HuH-7 (cell line): ENCODE data around the gene RFPL1.
"Not testable (repeated sequence)": the region's sequence is repeated elsewhere in the genome, so short reads cannot be mapped to it uniquely, and the experiment has no call there.

Experiments
- DNase-seq: peaks from one replicate; pipeline ENCODE4 v3.0.0; 2011; ENCODE audit warnings: low spot score

The RFPL1 gene

DNA sequence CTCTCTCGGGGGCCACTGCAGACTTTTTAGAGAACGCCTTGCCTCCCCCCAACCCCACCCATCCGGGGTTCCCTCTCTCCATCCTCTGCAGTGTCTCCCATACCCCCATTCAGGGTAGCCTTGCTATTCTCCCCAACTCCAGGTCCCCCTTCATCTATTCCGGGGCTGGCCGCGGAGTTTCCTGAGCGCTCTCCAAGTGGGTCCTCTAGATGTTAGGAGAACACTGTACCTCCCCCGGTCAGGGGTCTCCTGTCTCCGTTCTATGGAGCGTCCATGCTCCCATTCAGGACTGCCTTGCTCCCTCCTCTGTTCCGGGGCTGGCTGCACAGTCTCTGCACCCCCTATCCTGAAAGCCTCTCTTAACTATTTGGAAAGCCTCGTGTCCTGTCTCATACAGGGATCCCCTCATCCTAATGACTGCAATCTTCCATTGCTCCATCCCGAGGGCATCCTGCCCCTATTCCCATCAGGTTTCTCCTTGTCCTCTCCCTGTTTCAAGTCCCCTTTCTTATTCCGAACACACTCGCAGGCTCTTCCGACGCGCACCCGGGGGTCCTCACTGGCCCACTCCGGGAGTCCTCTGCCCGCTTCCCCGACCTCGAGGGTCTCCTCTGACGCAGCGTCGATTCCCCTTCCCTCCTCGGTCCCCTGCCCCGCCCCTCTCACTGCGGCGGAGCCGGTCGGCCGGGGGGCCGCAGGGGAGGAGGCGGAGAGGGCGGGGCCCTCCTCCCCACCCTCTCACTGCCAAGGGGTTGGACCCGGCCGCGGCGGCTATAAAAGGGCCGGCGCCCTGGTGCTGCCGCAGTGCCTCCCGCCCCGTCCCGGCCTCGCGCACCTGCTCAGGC, 41.3 kb downstream of the RFPL1 start, which contains the start of gene NEFH:
NEFH (plus strand) TSS at position 802 of the 845 bp plus-strand sequence. CDS start 45 bp downstream, outside the sequence.
- DNase-seq = no peak

DNA sequence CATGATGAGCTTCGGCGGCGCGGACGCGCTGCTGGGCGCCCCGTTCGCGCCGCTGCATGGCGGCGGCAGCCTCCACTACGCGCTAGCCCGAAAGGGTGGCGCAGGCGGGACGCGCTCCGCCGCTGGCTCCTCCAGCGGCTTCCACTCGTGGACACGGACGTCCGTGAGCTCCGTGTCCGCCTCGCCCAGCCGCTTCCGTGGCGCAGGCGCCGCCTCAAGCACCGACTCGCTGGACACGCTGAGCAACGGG, 41.8 kb downstream of the RFPL1 start:
- DNase-seq = no peak

DNA sequence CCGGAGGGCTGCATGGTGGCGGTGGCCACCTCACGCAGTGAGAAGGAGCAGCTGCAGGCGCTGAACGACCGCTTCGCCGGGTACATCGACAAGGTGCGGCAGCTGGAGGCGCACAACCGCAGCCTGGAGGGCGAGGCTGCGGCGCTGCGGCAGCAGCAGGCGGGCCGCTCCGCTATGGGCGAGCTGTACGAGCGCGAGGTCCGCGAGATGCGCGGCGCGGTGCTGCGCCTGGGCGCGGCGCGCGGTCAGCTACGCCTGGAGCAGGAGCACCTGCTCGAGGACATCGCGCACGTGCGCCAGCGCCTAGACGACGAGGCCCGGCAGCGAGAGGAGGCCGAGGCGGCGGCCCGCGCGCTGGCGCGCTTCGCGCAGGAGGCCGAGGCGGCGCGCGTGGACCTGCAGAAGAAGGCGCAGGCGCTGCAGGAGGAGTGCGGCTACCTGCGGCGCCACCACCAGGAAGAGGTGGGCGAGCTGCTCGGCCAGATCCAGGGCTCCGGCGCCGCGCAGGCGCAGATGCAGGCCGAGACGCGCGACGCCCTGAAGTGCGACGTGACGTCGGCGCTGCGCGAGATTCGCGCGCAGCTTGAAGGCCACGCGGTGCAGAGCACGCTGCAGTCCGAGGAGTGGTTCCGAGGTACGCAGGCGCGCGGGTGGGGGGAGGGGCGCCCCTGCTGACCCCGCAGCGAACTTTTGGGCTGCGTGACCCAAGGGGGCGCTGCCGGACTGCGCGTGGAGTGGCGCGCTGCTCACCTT, 42.3 kb downstream of the RFPL1 start:
- DNase-seq = no peak

DNA sequence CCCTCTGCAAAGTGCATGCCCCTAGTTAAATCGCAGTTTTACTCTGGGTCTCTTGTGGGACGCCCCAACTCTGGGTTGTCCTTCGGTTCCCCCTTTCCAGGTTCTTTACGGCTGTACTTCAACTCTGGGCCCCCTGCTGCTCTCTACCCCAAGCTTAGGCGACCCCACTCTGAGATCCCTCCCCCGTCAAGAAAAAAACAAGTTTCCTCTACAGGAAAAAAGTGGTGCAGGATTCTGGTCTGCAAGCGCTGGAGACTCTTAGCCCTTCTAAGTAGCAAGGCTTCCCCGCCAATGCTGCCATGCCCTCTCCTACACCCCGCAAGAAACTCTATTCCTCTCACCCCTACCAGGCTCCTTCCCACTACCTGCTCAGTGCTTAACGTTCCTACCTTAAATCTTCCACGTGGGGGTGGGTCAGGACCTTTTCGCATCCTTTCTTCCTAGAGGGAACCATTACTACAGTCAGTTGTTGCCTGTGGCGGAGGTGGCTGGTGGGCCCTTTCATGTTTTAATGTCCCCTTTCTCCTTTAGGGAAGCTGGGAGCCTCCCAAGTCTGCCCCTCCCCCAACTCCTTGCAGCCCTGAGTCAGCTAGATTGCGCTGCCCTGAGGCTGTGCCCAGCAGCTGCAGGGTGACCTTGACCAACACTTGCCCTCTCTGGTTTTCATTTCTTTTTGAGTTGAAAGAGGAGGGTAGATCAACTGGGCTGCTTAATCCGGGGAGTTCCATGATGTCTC, 43.0 kb downstream of the RFPL1 start:
- no peak for DNase-seq

DNA sequence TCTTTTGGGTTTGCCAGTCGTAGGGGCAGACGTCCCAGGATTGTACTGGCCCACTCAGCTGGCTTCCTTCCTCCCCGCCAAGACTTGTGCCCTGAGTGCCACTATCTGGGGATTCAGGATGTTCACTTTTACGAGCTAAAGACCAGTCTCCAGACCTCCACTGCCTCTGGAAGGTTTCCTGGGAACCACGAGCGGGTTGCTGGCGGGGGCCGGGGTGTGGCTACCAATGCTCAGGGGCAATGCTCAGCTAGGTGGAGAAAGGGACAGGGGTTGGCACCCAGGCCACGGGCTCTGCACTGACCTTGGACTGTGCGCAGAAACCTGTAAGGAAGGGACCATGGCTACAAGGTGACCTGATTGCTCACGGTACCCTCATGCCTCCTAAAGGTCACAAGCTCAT, 43.9 kb downstream of the RFPL1 start:
- no peak for DNase-seq

DNA sequence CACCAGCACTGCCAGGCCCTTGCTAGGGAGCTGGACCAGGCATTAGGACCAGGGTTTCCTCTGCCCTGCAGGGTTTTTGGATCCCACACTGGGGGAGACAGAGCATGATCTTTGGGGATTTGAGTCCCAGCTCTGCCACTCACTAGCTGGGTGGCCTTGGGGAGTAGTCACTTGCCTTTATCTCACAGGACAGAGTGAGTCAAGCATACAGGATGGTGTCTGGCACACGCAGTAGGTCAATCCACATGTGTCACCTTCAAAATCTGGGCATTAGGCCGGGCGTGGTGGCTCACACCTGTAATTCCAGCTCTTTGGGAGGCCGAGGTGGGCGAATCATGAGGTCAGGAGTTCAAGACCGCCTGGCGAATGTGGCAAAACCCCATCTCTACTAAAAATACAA, 44.3 kb downstream of the RFPL1 start:
- no peak for DNase-seq

DNA sequence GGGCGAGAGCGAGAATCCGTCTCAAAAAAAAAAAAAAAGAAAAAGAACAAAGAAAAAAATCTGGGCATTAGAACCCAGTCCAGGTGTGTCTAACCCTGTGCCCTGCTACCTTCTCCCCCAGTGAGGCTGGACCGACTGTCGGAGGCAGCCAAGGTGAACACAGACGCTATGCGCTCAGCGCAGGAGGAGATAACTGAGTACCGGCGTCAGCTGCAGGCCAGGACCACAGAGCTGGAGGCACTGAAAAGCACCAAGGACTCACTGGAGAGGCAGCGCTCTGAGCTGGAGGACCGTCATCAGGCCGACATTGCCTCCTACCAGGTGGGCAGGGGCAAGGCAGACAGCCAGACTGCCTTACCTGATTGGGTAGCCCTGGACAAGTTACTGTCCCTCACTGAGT, 44.9 kb downstream of the RFPL1 start:
- no peak for DNase-seq

DNA sequence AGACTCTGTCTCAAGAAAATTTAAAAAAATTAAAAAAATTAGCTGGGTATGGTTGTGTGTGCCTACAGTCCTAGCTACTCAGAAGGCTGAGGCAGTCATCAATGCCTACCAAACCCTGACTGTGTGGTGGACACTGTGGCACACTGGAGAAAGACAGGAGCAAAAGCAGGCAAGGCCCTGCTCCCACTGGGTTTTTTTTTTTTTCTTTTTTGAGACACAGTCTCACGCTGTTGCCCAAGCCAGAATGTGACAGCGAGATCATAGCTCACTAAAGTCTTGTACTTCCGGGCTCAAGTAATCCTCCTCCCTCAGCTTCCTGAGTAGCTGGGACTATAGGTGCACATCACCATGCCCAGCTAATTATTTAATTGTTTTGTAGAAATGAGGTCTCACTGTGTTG, 46.3 kb downstream of the RFPL1 start:
- no peak for DNase-seq

DNA sequence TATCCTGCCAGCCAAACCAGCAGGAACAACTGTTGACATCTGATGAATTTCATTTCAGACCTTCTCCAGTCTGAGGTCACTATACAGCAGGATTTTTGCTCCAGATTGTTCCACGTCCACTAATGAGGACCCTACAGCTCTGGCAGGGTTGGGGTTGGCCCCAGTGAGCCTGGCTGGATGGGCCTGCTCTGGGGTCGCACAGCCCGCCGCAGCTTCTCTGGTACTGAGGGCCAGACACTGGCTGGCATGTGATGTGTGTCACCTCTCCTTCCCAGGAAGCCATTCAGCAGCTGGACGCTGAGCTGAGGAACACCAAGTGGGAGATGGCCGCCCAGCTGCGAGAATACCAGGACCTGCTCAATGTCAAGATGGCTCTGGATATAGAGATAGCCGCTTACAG, 47.1 kb downstream of the RFPL1 start:
- no peak for DNase-seq

DNA sequence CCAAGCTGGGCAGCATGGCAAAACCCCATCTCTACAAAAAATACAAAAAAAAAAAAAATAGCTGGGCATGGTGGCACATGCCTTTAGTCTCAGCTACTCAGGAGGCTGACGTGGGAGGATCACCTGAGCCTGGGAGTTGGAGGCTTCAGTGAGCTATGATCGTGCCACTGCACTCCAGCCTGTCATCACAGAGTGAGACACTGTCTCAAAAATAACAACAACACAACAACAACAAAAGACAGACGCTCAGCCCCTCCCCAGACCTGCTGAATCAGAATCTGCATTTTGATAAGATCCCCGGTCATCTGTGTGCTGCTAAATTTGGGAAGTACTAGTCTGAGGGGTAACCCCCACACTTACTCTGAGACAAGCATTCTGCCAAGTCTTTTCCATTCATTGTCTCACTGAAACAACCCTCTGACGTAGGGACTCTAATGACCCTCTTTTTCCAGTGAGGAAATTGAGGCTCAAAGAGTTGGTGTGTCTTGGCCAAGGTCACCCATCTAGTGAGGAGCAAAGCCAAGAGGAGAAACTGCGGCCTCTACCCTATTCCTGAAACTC, 49.1 kb downstream of the RFPL1 start:
- no peak for DNase-seq

DNA sequence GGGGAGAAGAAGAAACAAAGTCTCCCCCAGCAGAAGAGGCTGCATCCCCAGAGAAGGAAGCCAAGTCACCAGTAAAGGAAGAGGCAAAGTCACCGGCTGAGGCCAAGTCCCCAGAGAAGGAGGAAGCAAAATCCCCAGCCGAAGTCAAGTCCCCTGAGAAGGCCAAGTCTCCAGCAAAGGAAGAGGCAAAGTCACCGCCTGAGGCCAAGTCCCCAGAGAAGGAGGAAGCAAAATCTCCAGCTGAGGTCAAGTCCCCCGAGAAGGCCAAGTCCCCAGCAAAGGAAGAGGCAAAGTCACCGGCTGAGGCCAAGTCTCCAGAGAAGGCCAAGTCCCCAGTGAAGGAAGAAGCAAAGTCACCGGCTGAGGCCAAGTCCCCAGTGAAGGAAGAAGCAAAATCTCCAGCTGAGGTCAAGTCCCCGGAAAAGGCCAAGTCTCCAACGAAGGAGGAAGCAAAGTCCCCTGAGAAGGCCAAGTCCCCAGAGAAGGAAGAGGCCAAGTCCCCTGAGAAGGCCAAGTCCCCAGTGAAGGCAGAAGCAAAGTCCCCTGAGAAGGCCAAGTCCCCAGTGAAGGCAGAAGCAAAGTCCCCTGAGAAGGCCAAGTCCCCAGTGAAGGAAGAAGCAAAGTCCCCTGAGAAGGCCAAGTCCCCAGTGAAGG, 50.9 kb downstream of the RFPL1 start:
- DNase-seq = not testable (repeated sequence)

DNA sequence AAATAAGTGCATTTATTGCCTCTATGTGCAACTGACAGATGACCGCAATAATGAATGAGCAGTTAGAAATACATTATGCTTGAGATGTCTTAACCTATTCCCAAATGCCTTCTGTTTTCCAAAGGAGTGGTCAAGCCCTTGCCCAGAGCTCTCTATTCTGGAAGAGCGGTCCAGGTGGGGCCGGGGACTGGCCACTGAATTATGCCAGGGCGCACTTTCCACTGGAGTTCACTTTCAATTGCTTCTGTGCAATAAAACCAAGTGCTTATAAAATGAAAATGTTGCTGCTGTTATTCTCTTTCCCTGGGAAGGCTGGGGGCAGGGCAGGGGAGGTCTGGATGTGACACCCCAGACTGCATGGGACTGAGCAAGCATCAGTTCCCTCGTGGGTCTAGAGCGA, 52.6 kb downstream of the RFPL1 start:
- DNase-seq = no peak
